HG02678 (cell line): ENCODE data around the gene ANAPC15.
"Not testable (repeated sequence)": the region's sequence is repeated elsewhere in the genome, so short reads cannot be mapped to it uniquely, and the experiment has no call there.

Experiments used
- ATAC-seq: cut with Tn5 transposase; IDR thresholded peaks from one replicate; pipeline ENCODE4 v1.9.1; 2021; ENCODE audit warnings: mild to moderate bottlenecking, moderate library complexity; ENCODE audit not compliant: unreplicated experiment

ANAPC15 gene

GRCh38 chr11:72112143-72112977 lies at the start of gene ANAPC15:
Gene ANAPC15 (minus strand): TSS chr11:72112695. CDS start chr11:72111276, 1,419 bp downstream.
- ATAC-seq, result peak; percentile 91

GRCh38 chr11:72160319-72160718 lies 47.8 kb upstream of the ANAPC15 start:
- no peak for ATAC-seq

GRCh38 chr11:72157131-72157530 lies 44.6 kb upstream of the ANAPC15 start:
- no peak for ATAC-seq

- ATAC-seq, result no peak
Observed at GRCh38 chr11:72155751-72156150, 43.3 kb upstream of the ANAPC15 start.

GRCh38 chr11:72154816-72155215 lies 42.3 kb upstream of the ANAPC15 start:
- ATAC-seq, result no peak

- ATAC-seq, result not testable (repeated sequence)
Observed at GRCh38 chr11:72153874-72154273, 41.4 kb upstream of the ANAPC15 start.

GRCh38 chr11:72150882-72151281 lies 38.4 kb upstream of the ANAPC15 start:
- ATAC-seq, result no peak

GRCh38 chr11:72146625-72147024 lies 34.1 kb upstream of the ANAPC15 start:
- no peak for ATAC-seq

- ATAC-seq, result no peak
Observed at GRCh38 chr11:72144807-72145565, 32.5 kb upstream of the ANAPC15 start.

GRCh38 chr11:72142543-72142942 lies 30.0 kb upstream of the ANAPC15 start:
- ATAC-seq, result not testable (repeated sequence)

GRCh38 chr11:72142086-72142485 lies 29.6 kb upstream of the ANAPC15 start:
- not testable (repeated sequence) for ATAC-seq

- ATAC-seq, result no peak
Observed at GRCh38 chr11:72141066-72141465, 28.6 kb upstream of the ANAPC15 start.

- ATAC-seq, result no peak
Observed at GRCh38 chr11:72140661-72141060, 28.2 kb upstream of the ANAPC15 start.

GRCh38 chr11:72139500-72139899 lies 27.0 kb upstream of the ANAPC15 start:
- no peak for ATAC-seq

- no peak for ATAC-seq
Observed at GRCh38 chr11:72138821-72139390, 26.4 kb upstream of the ANAPC15 start.

GRCh38 chr11:72136684-72137262 lies 24.3 kb upstream of the ANAPC15 start:
- ATAC-seq, result no peak

GRCh38 chr11:72135891-72136683 lies 23.6 kb upstream of the ANAPC15 start:
- ATAC-seq, result no peak

GRCh38 chr11:72135473-72135872 lies 23.0 kb upstream of the ANAPC15 start, which contains the start of gene FOLR3:
Gene FOLR3 (plus strand): TSS chr11:72135725. CDS start chr11:72135953, 228 bp downstream.
- ATAC-seq, result not testable (repeated sequence)

GRCh38 chr11:72132646-72133045 lies 20.2 kb upstream of the ANAPC15 start:
- no peak for ATAC-seq

- no peak for ATAC-seq
Observed at GRCh38 chr11:72129381-72129780, 16.9 kb upstream of the ANAPC15 start.
